HG03565 (cell line): ENCODE results near the gene BPIFB2.
"Not testable (repeated sequence)": the region's sequence is repeated elsewhere in the genome, so short reads cannot be mapped to it uniquely, and the experiment has no call there.

Experiments used
- ATAC-seq: cut with Tn5 transposase; IDR thresholded peaks from one replicate; pipeline ENCODE4 v1.9.1; 2021; ENCODE audit warnings: mild to moderate bottlenecking, moderate library complexity; ENCODE audit not compliant: unreplicated experiment

BPIFB2 gene

GRCh38 chr20:33007376-33008335 is at the start of gene BPIFB2:
Gene BPIFB2, plus strand, starts transcription at chr20:33007704. Its CDS starts 871 bp downstream, at chr20:33008575.
- no peak for ATAC-seq

- no peak for ATAC-seq
These were observed 48.9 kb upstream of the BPIFB2 start for GRCh38 chr20:32958574-32958973.

- no peak for ATAC-seq
These were observed 47.9 kb upstream of the BPIFB2 start for GRCh38 chr20:32959351-32960221.

- ATAC-seq: no peak
These were observed 47.3 kb upstream of the BPIFB2 start for GRCh38 chr20:32960222-32960518.

- no peak for ATAC-seq
These were observed 46.4 kb upstream of the BPIFB2 start for GRCh38 chr20:32960849-32961731.

- ATAC-seq: no peak
These were observed 45.5 kb upstream of the BPIFB2 start for GRCh38 chr20:32962053-32962452.

GRCh38 chr20:32962646-32963045 is 44.9 kb upstream of the BPIFB2 start:
- ATAC-seq: not testable (repeated sequence)

GRCh38 chr20:32963176-32963575 is 44.3 kb upstream of the BPIFB2 start:
- no peak for ATAC-seq

- no peak for ATAC-seq
These were observed 42.9 kb upstream of the BPIFB2 start for GRCh38 chr20:32964575-32964974.

- ATAC-seq: no peak
These were observed 42.4 kb upstream of the BPIFB2 start for GRCh38 chr20:32965115-32965514.

- ATAC-seq: no peak
These were observed 41.7 kb upstream of the BPIFB2 start for GRCh38 chr20:32965581-32966373.

GRCh38 chr20:32966382-32966781 is 41.1 kb upstream of the BPIFB2 start:
- ATAC-seq: no peak

- no peak for ATAC-seq
These were observed 40.4 kb upstream of the BPIFB2 start for GRCh38 chr20:32966881-32967781.

GRCh38 chr20:32967961-32968457 is 39.5 kb upstream of the BPIFB2 start:
- ATAC-seq: no peak

GRCh38 chr20:32968478-32969241 is 38.8 kb upstream of the BPIFB2 start:
- no peak for ATAC-seq

- no peak for ATAC-seq
These were observed 38.0 kb upstream of the BPIFB2 start for GRCh38 chr20:32969356-32970114.
